Hepatocyte (in vitro differentiated cells): ENCODE data around the gene MVD. TPM values are rescaled to one million over a fixed set of nuclear protein-coding genes. Genes with fewer than 3 reads are reported as not detected.

Source experiments
- DNase-seq: peaks from one replicate; pipeline ENCODE4 v3.0.0-alpha.2; 2016; ENCODE audit warnings: low spot score
- H2AFZ ChIP-seq: fragments of 200-600 bp; sonication (generic); 2 replicates; pipeline ENCODE4 v1.6.0; 2016; ENCODE audit warnings: antibody characterized with exemption, mild to moderate bottlenecking
- H3K27ac ChIP-seq: fragments of 200-600 bp; sonication (generic); 2 replicates; pipeline ENCODE4 v1.5.1; 2016; ENCODE audit warnings: mild to moderate bottlenecking
- H3K27me3 ChIP-seq: fragments of 200-600 bp; sonication (generic); 2 replicates; pipeline ENCODE4 v1.6.1; 2016
- H3K36me3 ChIP-seq: fragments of 200-600 bp; sonication (generic); replicated peaks from 2 replicates; pipeline ENCODE4 v1.5.1; 2016; ENCODE audit warnings: low read depth; ENCODE audit not compliant: insufficient read depth
- H3K4me1 ChIP-seq: fragments of 200-600 bp; sonication (generic); 2 replicates; pipeline ENCODE4 v1.5.1; 2016; ENCODE audit warnings: mild to moderate bottlenecking, moderate library complexity; ENCODE audit not compliant: insufficient read depth
- H3K4me2 ChIP-seq: fragments of 200-600 bp; sonication (generic); 2 replicates; pipeline ENCODE4 v1.6.0; 2016
- H3K4me3 ChIP-seq: fragments of 200-600 bp; sonication (generic); 2 replicates; pipeline ENCODE4 v1.5.1; 2016; ENCODE audit warnings: mild to moderate bottlenecking
- H3K79me2 ChIP-seq: fragments of 200-600 bp; sonication (generic); 2 replicates; pipeline ENCODE4 v1.6.0; 2017; ENCODE audit warnings: mild to moderate bottlenecking
- H3K9me2 ChIP-seq: fragments of 200-600 bp; sonication (generic); replicated peaks from 2 replicates; pipeline ENCODE4 v1.6.0; 2017; ENCODE audit warnings: mild to moderate bottlenecking; ENCODE audit not compliant: insufficient read depth
- H3K9me3 ChIP-seq: fragments of 200-600 bp; sonication (generic); 2 replicates; pipeline ENCODE4 v1.5.1; 2016; ENCODE audit warnings: low read depth, mild to moderate bottlenecking
- H4K20me1 ChIP-seq: fragments of 200-600 bp; sonication (generic); 2 replicates; pipeline ENCODE4 v1.6.0; 2016; ENCODE audit warnings: mild to moderate bottlenecking; ENCODE audit not compliant: insufficient read depth, poor library complexity, severe bottlenecking
- EZH2 ChIP-seq: fragments of 200-600 bp; sonication (generic); IDR thresholded peaks from 2 replicates; pipeline ENCODE4 v1.6.1; 2016; ENCODE audit warnings: antibody characterized with exemption, mild to moderate bottlenecking, borderline replicate concordance
- EZH2phosphoT487 ChIP-seq: fragments of 200-600 bp; sonication (generic); IDR thresholded peaks from one replicate; pipeline ENCODE4 v1.6.1; 2018; ENCODE audit warnings: antibody characterized with exemption, mild to moderate bottlenecking, low read depth, moderate library complexity; ENCODE audit not compliant: unreplicated experiment, severe bottlenecking
- WGBS: methylation state at CpG from one replicate; pipeline ENCODE4 v1.1.6; 2016; ENCODE audit warnings: low lambda C conversion rate; ENCODE audit errors: missing lambda C conversion rate; 5-methylcytosine and 5-hydroxymethylcytosine counted together
- polyA plus RNA-seq: library from polyadenylated mRNA; unstranded; fragments of >200 nt; fragmentation: Nextera tagmentation; extraction: Ambion mirVana; gene quantifications from 2 replicates; pipeline ENCODE4 v1.2.1, GENCODE V29; 2016
- total RNA-seq: library from RNA; depleted of rRNA; stranded (reverse); fragments of >200 nt; gene quantifications from 2 replicates; pipeline ENCODE4 v1.2.3, GENCODE V29; 2014
- TF ChIP-seq, protein P1 (sequence below): fragments of 200-600 bp; sonication (generic); IDR thresholded peaks from 2 replicates; pipeline ENCODE4 v1.5.1; 2016; ENCODE audit warnings: antibody characterized with exemption, mild to moderate bottlenecking; ENCODE audit not compliant: poor library complexity

MVD gene
- total and polyA plus RNA-seq, 2 experiments from 2014 or later, result 71.9 to 152 TPM

DNA sequence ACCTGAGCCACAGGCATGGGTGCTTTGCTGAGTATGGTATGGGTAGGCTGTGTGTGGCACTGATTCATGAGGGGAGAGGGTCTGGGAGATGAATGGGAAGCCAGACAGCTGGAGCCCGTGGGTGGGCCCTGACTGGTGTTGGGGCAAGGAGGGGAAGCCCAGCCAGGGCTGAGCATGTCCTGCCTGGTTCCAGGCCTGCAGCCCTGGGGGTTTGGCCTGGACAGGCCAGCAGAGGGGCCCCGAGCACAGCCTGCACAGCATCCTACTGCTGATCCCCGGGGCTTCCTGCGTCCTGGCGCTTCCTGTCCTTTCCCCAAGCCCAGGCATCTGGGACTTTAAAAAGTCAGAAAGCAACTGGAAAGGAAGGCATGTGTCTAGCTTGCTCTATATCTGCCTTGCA, 4.6 kb upstream of the MVD start:
- DNase-seq, result no peak
- Histone ChIP-seq H3K4me2 (no peak overlapping the region), H3K9me2 (no peaks in the 10 kb centered on the region), H3K27ac (no peak overlapping the region), H4K20me1 (peaks cover under 1% of the 10 kb centered on the region), H3K4me3 (no peak overlapping the region), H3K27me3 (no peaks in the 10 kb centered on the region), H2AFZ (no peak overlapping the region), H3K4me1 (peaks cover 2% of the 10 kb centered on the region), H3K9me3 (no peaks in the 10 kb centered on the region), H3K79me2 (peaks cover 23% of the 10 kb centered on the region), H3K36me3 (no peaks in the 10 kb centered on the region)
- 50% methylated on average over 5 of the region's 5 CpGs for WGBS
- TF ChIP-seq, protein P1, sequence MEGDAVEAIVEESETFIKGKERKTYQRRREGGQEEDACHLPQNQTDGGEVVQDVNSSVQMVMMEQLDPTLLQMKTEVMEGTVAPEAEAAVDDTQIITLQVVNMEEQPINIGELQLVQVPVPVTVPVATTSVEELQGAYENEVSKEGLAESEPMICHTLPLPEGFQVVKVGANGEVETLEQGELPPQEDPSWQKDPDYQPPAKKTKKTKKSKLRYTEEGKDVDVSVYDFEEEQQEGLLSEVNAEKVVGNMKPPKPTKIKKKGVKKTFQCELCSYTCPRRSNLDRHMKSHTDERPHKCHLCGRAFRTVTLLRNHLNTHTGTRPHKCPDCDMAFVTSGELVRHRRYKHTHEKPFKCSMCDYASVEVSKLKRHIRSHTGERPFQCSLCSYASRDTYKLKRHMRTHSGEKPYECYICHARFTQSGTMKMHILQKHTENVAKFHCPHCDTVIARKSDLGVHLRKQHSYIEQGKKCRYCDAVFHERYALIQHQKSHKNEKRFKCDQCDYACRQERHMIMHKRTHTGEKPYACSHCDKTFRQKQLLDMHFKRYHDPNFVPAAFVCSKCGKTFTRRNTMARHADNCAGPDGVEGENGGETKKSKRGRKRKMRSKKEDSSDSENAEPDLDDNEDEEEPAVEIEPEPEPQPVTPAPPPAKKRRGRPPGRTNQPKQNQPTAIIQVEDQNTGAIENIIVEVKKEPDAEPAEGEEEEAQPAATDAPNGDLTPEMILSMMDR, result no peak
- no peak for TF ChIP-seq EZH2phosphoT487
- TF ChIP-seq EZH2, result no peak

- 90% methylated on average over 3 of the region's 3 CpGs for WGBS
- Histone ChIP-seq H3K27ac (no peak overlapping the region), H3K79me2 (peaks cover 42% of the 10 kb centered on the region)
Observed at GRCh38 chr16:88665570-88665969, 2.7 kb upstream of the MVD start.

DNA sequence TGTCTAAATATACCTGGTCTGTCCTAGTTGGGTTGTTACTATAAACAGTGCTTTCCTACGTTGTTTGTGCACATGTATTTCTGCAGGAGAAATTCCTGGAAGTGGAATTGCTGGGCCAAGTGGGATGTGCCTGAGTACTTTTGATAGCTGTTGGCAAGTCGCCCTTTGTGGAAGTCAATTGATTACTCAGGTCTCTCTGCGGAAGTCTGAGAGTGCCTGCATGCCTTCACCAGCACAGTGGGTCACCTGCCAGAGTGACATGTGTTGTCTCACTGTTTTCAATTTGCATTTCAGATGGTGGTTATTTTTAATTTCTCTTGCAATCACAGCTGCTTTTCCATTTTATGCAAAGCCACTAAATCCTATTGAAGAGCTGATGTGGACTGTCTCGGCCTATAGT, 2.3 kb upstream of the MVD start:
- Histone ChIP-seq H3K4me2 (no peak overlapping the region), H3K9me3 (no peaks in the 10 kb centered on the region), H3K4me3 (no peak overlapping the region), H4K20me1 (peaks cover 20% of the 10 kb centered on the region), H2AFZ (no peak overlapping the region), H3K27ac (no peak overlapping the region), H3K27me3 (no peaks in the 10 kb centered on the region), H3K36me3 (no peaks in the 10 kb centered on the region), H3K79me2 (peaks cover 46% of the 10 kb centered on the region), H3K4me1 (peaks cover 18% of the 10 kb centered on the region), H3K9me2 (no peaks in the 10 kb centered on the region)
- no peak for DNase-seq
- TF ChIP-seq, protein P1, result no peak
- TF ChIP-seq EZH2phosphoT487, result no peak
- TF ChIP-seq EZH2, result no peak
- 81% methylated on average over 4 of the region's 4 CpGs for WGBS

More at GRCh38 chr16:88665570-88665969, 2.7 kb upstream of the MVD start:
- no peaks in the 10 kb centered on the region for H3K9me2 ChIP-seq
- TF ChIP-seq, protein P1, result no peak
- TF ChIP-seq EZH2phosphoT487, result no peak
- TF ChIP-seq EZH2, result no peak
- H3K4me2 ChIP-seq, result no peak overlapping the region
- H3K36me3 ChIP-seq, result no peaks in the 10 kb centered on the region
- H3K27me3 ChIP-seq, result no peaks in the 10 kb centered on the region
- H3K9me3 ChIP-seq, result no peaks in the 10 kb centered on the region
- H4K20me1 ChIP-seq, result peaks cover 15% of the 10 kb centered on the region
- H3K4me1 ChIP-seq, result peaks cover 14% of the 10 kb centered on the region
- H2AFZ ChIP-seq, result no peak overlapping the region
- no peak overlapping the region for H3K4me3 ChIP-seq
- no peak for DNase-seq
